T-cell (primary cell): Measurements from ENCODE around the gene JMJD1C. TPM values are rescaled to one million over a fixed set of nuclear protein-coding genes. Genes with fewer than 3 reads are reported as not detected.
"Not testable (repeated sequence)": the region's sequence is repeated elsewhere in the genome, so short reads cannot be mapped to it uniquely, and the experiment has no call there.

ENCODE experiments used
- ATAC-seq, 4 experiments: fragments of 200-7000 bp in 3 of 4; fragments of 150-1000 bp in 1 of 4; cut with Tn5 transposase; replicated peaks in 1 of 4; 1 replicate in 3 of 4; 2 replicates in 1 of 4; pipeline ENCODE4 v1.10.0; 2021; ENCODE audit warnings: moderate library complexity in 3 of 4, mild to moderate bottlenecking in 2 of 4, moderate number of reproducible peaks in 1 of 4
- CTCF ChIA-PET, 2 donors: fragments of 300-600 bp; sonication (Branson Sonifier 250); formaldehyde crosslinking; loops; one replicate each; lab custom pipeline; 2022; ENCODE audit warnings: antibody characterized with exemption in 2 of 2; lab: Charles Lee
- POLR2A ChIA-PET, 2 donors: fragments of 300-600 bp; sonication (Branson Sonifier 250); formaldehyde crosslinking; loops; one replicate each; lab custom pipeline; 2022; ENCODE audit warnings: antibody characterized with exemption in 2 of 2; lab: Charles Lee
- DNase-seq, 35 experiments: peaks; one replicate each; pipeline versions ENCODE4 v3.0.0 to v3.0.0-alpha.2; 2013 to 2023
- H3K27ac ChIP-seq: one replicate; pipeline ENCODE4 v1.5.1; 2013; ENCODE audit warnings: low read length
- H3K27me3 ChIP-seq, 2 experiments: replicated peaks in 1 of 2; 1 replicate in 1 of 2; 2 replicates in 1 of 2; pipeline versions ENCODE4 v1.6.1 to v1.7.0; 2013; ENCODE audit warnings: low read length in 1 of 2, mixed read lengths in 1 of 2; ENCODE audit not compliant: control insufficient read depth in 2 of 2, insufficient read depth in 2 of 2; ENCODE audit errors: extremely low read depth in 1 of 2
- H3K36me3 ChIP-seq, 2 donors: 1 replicate in 1 of 2; 2 replicates in 1 of 2; pipeline versions ENCODE4 v1.6.1 to v1.7.0; 2013; ENCODE audit warnings: low read length in 1 of 2; ENCODE audit not compliant: control insufficient read depth in 2 of 2, insufficient read depth in 1 of 2; ENCODE audit errors: extremely low read depth in 1 of 2
- H3K4me1 ChIP-seq, 2 experiments: 1 replicate in 1 of 2; 2 replicates in 1 of 2; pipeline versions ENCODE4 v1.6.1 to v1.7.0; 2013; ENCODE audit warnings: low read length in 2 of 2, mixed read lengths in 1 of 2; ENCODE audit not compliant: insufficient read depth in 2 of 2, control insufficient read depth in 1 of 2; ENCODE audit errors: extremely low read depth in 1 of 2
- H3K4me3 ChIP-seq, 2 donors: 1 replicate in 1 of 2; 2 replicates in 1 of 2; pipeline versions ENCODE4 v1.5.1 to v1.7.0; 2013; ENCODE audit warnings: mild to moderate bottlenecking in 2 of 2, low read length in 1 of 2, moderate library complexity in 1 of 2; ENCODE audit not compliant: control insufficient read depth in 1 of 2; ENCODE audit errors: extremely low read depth in 1 of 2
- H3K9me3 ChIP-seq: 2 replicates; pipeline ENCODE4 v1.7.0; 2013
- H3K27ac Mint-ChIP-seq, 2 donors: one replicate each; pipeline ENCODE4 v1.8.0; 2020 to 2021; ENCODE audit warnings: mild to moderate bottlenecking in 2 of 2, mixed read lengths in 2 of 2
- H3K27me3 Mint-ChIP-seq, 2 donors: one replicate each; pipeline ENCODE4 v1.8.0; 2021 to 2022; ENCODE audit warnings: mixed read lengths in 2 of 2
- H3K36me3 Mint-ChIP-seq: one replicate; pipeline ENCODE4 v1.8.0; 2021; ENCODE audit warnings: mixed read lengths
- H3K4me1 Mint-ChIP-seq, 3 donors: one replicate each; pipeline ENCODE4 v1.8.0; 2020 to 2022; ENCODE audit warnings: mixed read lengths in 3 of 3, mild to moderate bottlenecking in 1 of 3
- H3K4me3 Mint-ChIP-seq, 3 donors: one replicate each; pipeline ENCODE4 v1.8.0; 2020 to 2022; ENCODE audit warnings: mild to moderate bottlenecking in 3 of 3, mixed read lengths in 3 of 3, moderate library complexity in 3 of 3
- H3K9me3 Mint-ChIP-seq, 3 donors: one replicate each; pipeline ENCODE4 v1.8.0; 2020 to 2022; ENCODE audit warnings: mixed read lengths in 3 of 3
- WGBS: methylation state at CpG from one replicate; pipeline ENCODE4 v1.1.5; 2013; ENCODE audit warnings: missing lambda C conversion rate; ENCODE audit not compliant: insufficient coverage; 5-methylcytosine and 5-hydroxymethylcytosine counted together
- total RNA-seq, 35 experiments: library from RNA in 6 of 35; stranded (reverse) in 6 of 35; fragments of 120-200 nt in 1 of 35; gene quantifications; one replicate each; pipeline versions ENCODE4 v1.2.1 to v1.2.4 and lab custom pipeline; 2013 to 2026

Gene JMJD1C
- total RNA-seq, 5 donors from 2014 or later (not counting 1 experiment from before 2014, with no cell fraction given), result 84.1 to 193 (median 92.6) TPM

DNA sequence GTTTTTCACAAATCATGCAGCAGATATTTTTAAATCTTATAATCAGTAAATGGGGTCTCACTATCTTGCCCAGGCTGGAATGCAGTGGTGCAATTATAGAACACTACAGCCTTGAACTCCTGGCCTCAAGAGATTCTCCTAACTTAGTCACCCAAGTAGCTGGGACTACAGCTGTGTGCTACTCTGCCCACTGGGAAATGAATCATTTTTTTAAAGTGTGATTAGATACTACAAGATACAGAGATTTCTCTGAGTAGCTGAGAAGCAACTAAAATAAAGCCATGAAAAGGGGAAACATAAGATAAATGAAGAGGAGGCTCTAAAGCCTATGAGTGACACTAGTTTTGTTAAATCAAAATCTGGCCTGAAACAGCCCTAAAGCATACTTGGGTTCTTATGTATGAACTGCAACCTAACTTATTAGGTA, 119.7 kb downstream of the JMJD1C start:
- peaks cover 11 to 18% (median 12%) of the 10 kb centered on the region in 3 donors for H3K4me1 Mint-ChIP-seq
- no peak for DNase-seq
- peaks cover 10% of the 10 kb centered on the region for H3K36me3 Mint-ChIP-seq
- Histone ChIP-seq H3K9me3 (no peaks in the 10 kb centered on the region), H3K4me3 (no peak overlapping the region), H3K27me3 (no peaks in the 10 kb centered on the region), H3K4me1 (no peaks in the 10 kb centered on the region), H3K27ac (no peak overlapping the region), H3K36me3 (no peaks in the 10 kb centered on the region)
- H3K4me3 Mint-ChIP-seq, result no peak overlapping the region
- ChIA-PET POLR2A (no interaction called here), CTCF (interaction anchor here in 1 of 2 donors (0.6 kb wide), 1 partner anchor 8 kb away, joined by 3 read pairs; no protein-coding TSS in a partner anchor)
- no peaks in the 10 kb centered on the region for H3K9me3 Mint-ChIP-seq
- no peaks in the 10 kb centered on the region for H3K27me3 Mint-ChIP-seq
- H3K27ac Mint-ChIP-seq, result no peak overlapping the region
- ATAC-seq, result no peak

DNA sequence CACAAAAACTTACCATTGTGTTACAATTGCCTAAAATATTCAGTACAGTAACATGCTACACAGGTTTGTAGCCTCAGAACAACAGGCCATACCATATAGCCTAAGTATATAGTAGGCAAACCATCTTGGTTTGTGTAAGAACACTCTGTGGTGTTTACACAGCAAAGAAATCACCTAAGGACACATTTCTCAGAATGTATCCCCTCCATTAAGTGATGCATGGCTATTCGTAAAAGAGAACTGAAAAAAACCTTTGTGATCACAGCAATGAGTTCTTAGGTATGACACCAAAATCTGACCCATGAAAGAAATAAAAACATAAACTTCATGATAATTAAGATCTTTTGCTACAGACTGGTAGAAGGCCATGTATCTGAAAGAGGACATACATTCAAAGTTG, 121.5 kb downstream of the JMJD1C start:
- Histone ChIP-seq H3K36me3 (no peaks in the 10 kb centered on the region), H3K27ac (no peak overlapping the region), H3K27me3 (no peaks in the 10 kb centered on the region), H3K4me3 (no peak overlapping the region), H3K9me3 (no peaks in the 10 kb centered on the region), H3K4me1 (no peaks in the 10 kb centered on the region)
- Mint-ChIP-seq H3K9me3 (no peaks in the 10 kb centered on the region), H3K36me3 (peaks cover 17% of the 10 kb centered on the region), H3K4me3 (no peak overlapping the region), H3K4me1 (peaks cover 11 to 20% (median 12%) of the 10 kb centered on the region in 3 donors), H3K27ac (no peak overlapping the region), H3K27me3 (no peaks in the 10 kb centered on the region)
- POLR2A ChIA-PET, result no interaction called here
- WGBS, result no CpG with 5 or more reads among the region's 1 CpG
- DNase-seq (no peak), ATAC-seq (no peak)
- CTCF ChIA-PET, result no interaction called here

DNA sequence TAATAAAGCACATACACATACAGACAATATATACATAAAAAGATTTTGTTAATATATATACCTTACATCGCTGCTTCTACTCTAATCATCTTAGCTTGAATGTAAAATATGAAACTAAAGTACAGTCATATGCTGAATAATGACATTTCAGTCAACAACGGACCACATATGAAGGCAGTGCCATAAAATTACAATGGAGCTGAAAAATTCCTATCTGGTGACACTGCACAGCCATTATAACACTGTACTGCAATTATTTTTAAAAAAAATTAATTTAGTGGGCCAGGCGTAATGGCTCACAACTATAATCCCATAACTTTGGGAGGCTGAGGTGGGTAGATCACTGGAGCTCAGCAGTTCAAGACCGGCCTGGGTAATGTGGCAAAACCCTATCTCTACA, 122.3 kb downstream of the JMJD1C start:
- H3K27ac ChIP-seq, result no peak overlapping the region
- no peaks in the 10 kb centered on the region for H3K27me3 ChIP-seq
- H3K27me3 Mint-ChIP-seq, result no peaks in the 10 kb centered on the region
- no CpG with 5 or more reads among the region's 4 CpGs for WGBS
- H3K36me3 ChIP-seq, result no peaks in the 10 kb centered on the region
- DNase-seq (no peak), ATAC-seq (no peak)
- no peaks in the 10 kb centered on the region for H3K9me3 ChIP-seq
- H3K27ac Mint-ChIP-seq, result no peak overlapping the region
- H3K36me3 Mint-ChIP-seq, result peaks cover 15% of the 10 kb centered on the region
- H3K4me3 ChIP-seq, result no peak overlapping the region
- POLR2A ChIA-PET, result no interaction called here
- CTCF ChIA-PET, result no interaction called here
- no peak overlapping the region for H3K4me3 Mint-ChIP-seq
- H3K4me1 Mint-ChIP-seq, result peaks cover 12 to 19% (median 13%) of the 10 kb centered on the region in 3 donors
- no peaks in the 10 kb centered on the region for H3K4me1 ChIP-seq
- no peaks in the 10 kb centered on the region for H3K9me3 Mint-ChIP-seq

DNA sequence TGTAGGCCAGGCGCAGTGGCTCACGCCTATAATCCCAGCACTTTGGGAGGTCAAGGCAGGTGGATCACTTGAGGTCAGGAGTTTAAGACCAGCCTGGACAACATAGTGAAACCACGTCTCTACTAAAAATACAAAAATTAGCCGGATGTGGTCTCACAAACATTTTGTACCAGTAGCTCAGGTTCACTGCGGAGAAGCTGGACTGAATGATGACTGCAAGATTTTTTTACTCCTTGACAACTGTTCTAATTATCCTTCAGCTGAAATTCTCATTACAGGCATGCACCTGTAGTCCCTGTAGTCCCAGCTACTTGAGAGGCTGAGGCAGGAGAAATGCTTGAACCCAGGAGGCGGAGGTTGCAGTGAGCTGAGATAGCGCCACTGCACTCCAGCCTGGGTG, 126.1 kb downstream of the JMJD1C start:
- POLR2A ChIA-PET, result interaction anchor here in 1 of 2 donors (0.6 kb wide), 1 partner anchor 167 kb away, joined by 3 read pairs; no protein-coding TSS in a partner anchor

DNA sequence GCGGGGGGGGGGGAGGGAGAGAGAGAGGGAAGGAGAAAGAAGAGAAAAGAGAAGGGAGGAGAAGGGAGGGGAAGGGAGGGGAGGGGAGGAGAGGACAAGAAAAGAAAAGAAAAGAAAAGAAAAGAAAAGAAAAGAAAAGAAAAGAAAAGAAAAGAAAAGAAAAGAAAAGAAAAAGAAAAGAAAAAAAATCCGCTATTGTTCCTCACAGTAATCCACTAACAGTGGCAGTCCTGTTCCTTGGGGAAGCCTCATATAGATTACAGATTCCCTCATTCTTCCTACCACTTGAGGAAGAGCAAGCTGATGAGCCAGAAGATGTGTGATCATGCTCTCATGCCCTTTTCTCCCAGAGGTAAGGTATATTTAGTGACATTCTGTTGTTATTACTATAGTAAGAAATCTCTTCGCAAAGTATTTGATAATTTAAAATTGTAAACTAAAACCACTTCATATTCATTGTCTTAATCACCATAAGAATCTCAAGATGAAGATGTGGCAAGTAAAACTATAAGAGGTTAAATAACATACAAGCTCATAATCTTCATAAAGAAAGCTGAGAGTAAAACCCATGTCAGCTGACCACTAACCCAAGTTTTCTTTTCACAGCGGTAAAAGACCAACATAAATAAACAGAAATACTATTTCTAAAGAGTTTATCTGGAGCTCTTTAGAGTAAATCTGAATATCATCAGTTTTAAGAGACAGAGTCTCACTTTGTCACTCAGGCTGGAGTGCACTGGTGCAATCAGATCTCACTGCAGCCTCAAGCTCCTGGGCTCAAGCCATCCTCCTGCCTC, 128.1 kb downstream of the JMJD1C start:
- Mint-ChIP-seq H3K9me3 (no peaks in the 10 kb centered on the region), H3K36me3 (peaks cover 15% of the 10 kb centered on the region), H3K27ac (no peak overlapping the region), H3K4me3 (no peak overlapping the region), H3K27me3 (no peaks in the 10 kb centered on the region), H3K4me1 (peaks cover 0 to 7% (median 4%) of the 10 kb centered on the region in 3 donors)
- H3K36me3 ChIP-seq, result no peaks in the 10 kb centered on the region
- ChIA-PET CTCF (interaction anchor here (0.6 to 0.7 kb wide), 3 partner anchors 8 to 56 kb away, joined by 3 to 5 read pairs (median 3); no protein-coding TSS in a partner anchor), POLR2A (interaction anchor here in 1 of 2 donors (0.6 to 0.8 kb wide), 3 partner anchors 14 to 1540 kb away, joined by 3 to 5 read pairs (median 4); no protein-coding TSS in a partner anchor)
- WGBS, result no CpG with 5 or more reads among the region's 4 CpGs
- H3K27me3 ChIP-seq, result no peaks in the 10 kb centered on the region
- no peaks in the 10 kb centered on the region for H3K4me1 ChIP-seq
- H3K4me3 ChIP-seq, result no peak overlapping the region
- ATAC-seq, result no peak
- DNase-seq, result no peak
- no peak overlapping the region for H3K27ac ChIP-seq
- H3K9me3 ChIP-seq, result no peaks in the 10 kb centered on the region

More for the DNA sequence above, 126.1 kb downstream of the JMJD1C start:
- H3K9me3 Mint-ChIP-seq, H3K4me3 Mint-ChIP-seq, ATAC-seq, H3K36me3 ChIP-seq, H3K4me1 ChIP-seq, DNase-seq, H3K27me3 Mint-ChIP-seq, H3K9me3 ChIP-seq, H3K27ac Mint-ChIP-seq, H3K4me3 ChIP-seq, H3K27me3 ChIP-seq, H3K27ac ChIP-seq: not testable (repeated sequence)
- Mint-ChIP-seq H3K36me3 (peaks cover 15% of the 10 kb centered on the region), H3K4me1 (peaks cover 6 to 13% (median 6%) of the 10 kb centered on the region in 3 donors)
- CTCF ChIA-PET, result interaction anchor here in 1 of 2 donors (0.6 to 1.0 kb wide), 2 partner anchors 72 to 173 kb away, joined by 3 to 5 read pairs; no protein-coding TSS in a partner anchor
- WGBS, result 100% methylated on average over 1 of the region's 7 CpGs

DNA sequence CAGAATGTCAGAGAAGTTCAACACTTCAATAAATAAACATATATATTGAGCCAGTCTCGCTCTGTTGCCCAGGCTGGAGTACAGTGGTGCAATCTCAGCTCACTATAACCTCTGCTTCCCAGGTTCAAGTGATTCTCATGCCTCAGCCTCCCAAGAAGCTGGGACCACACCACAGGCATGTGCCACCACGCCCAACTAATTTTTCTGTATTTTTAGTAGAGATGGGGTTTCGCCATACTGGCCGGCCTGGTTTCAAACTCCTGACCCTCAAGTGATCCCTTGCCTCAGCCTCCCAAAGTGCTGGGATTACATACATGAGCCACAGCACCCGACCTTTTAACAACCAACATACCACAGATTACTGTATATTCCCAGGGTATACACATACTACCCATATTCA, 134.2 kb downstream of the JMJD1C start:
- no peak overlapping the region for H3K27ac Mint-ChIP-seq
- no peak overlapping the region for H3K4me3 ChIP-seq
- H3K27ac ChIP-seq, result no peak overlapping the region
- H3K27me3 ChIP-seq, result no peaks in the 10 kb centered on the region
- peaks cover 4 to 15% (median 6%) of the 10 kb centered on the region in 3 donors for H3K4me1 Mint-ChIP-seq
- H3K36me3 ChIP-seq, result no peaks in the 10 kb centered on the region
- DNase-seq (no peak), ATAC-seq (no peak)
- 100% methylated on average over 2 of the region's 5 CpGs for WGBS
- CTCF ChIA-PET, result no interaction called here
- no peaks in the 10 kb centered on the region for H3K9me3 Mint-ChIP-seq
- POLR2A ChIA-PET, result no interaction called here
- no peak overlapping the region for H3K4me3 Mint-ChIP-seq
- H3K27me3 Mint-ChIP-seq, result no peaks in the 10 kb centered on the region
- no peaks in the 10 kb centered on the region for H3K36me3 Mint-ChIP-seq
- no peaks in the 10 kb centered on the region for H3K4me1 ChIP-seq
- no peaks in the 10 kb centered on the region for H3K9me3 ChIP-seq
